Smooth muscle cell (in vitro differentiated cells): Measurements from ENCODE around the gene TREML1. TPM values are rescaled to one million over a fixed set of nuclear protein-coding genes. Genes with fewer than 3 reads are reported as not detected.

Experiments
- DNase-seq: peaks from one replicate; lab custom pipeline; 2025; ENCODE audit not compliant: unreplicated experiment; lab: John Stamatoyannopoulos, UW
- H2AFZ ChIP-seq: fragments of 200-600 bp; sonication (generic); 2 replicates; pipeline ENCODE4 v1.6.0; 2016; ENCODE audit warnings: antibody characterized with exemption, low read depth, mild to moderate bottlenecking
- H3F3A ChIP-seq: fragments of 200-600 bp; sonication (generic); 2 replicates; pipeline ENCODE4 v1.6.0; 2017; ENCODE audit warnings: antibody characterized with exemption, low read depth
- H3K27ac ChIP-seq: fragments of 200-600 bp; sonication (generic); 2 replicates; pipeline ENCODE4 v1.5.1; 2016; ENCODE audit warnings: low read depth, mild to moderate bottlenecking
- H3K27me3 ChIP-seq: fragments of 200-600 bp; sonication (generic); 2 replicates; pipeline ENCODE4 v1.6.1; 2016; ENCODE audit warnings: low read depth, mild to moderate bottlenecking
- H3K36me3 ChIP-seq: fragments of 200-600 bp; sonication (generic); 2 replicates; pipeline ENCODE4 v1.5.1; 2016; ENCODE audit warnings: low read depth
- H3K4me1 ChIP-seq: fragments of 200-600 bp; sonication (generic); 2 replicates; pipeline ENCODE4 v1.5.1; 2016; ENCODE audit warnings: low read depth
- H3K4me2 ChIP-seq: fragments of 200-600 bp; sonication (generic); 2 replicates; pipeline ENCODE4 v1.6.0; 2016; ENCODE audit warnings: mild to moderate bottlenecking
- H3K4me3 ChIP-seq: fragments of 200-600 bp; sonication (generic); 2 replicates; pipeline ENCODE4 v1.5.1; 2016; ENCODE audit warnings: mild to moderate bottlenecking
- H3K79me2 ChIP-seq: fragments of 200-600 bp; sonication (generic); 2 replicates; pipeline ENCODE4 v1.6.0; 2016; ENCODE audit warnings: low read depth, mild to moderate bottlenecking
- H3K9ac ChIP-seq: fragments of 200-600 bp; sonication (generic); 2 replicates; pipeline ENCODE4 v1.6.0; 2016; ENCODE audit warnings: low read depth
- H3K9me3 ChIP-seq: fragments of 200-600 bp; sonication (generic); replicated peaks from 2 replicates; pipeline ENCODE4 v1.5.1; 2016; ENCODE audit warnings: low read depth
- H4K20me1 ChIP-seq: fragments of 200-600 bp; sonication (generic); 2 replicates; pipeline ENCODE4 v1.6.0; 2016; ENCODE audit warnings: low read depth
- WGBS: methylation state at CpG from one replicate; pipeline ENCODE4 v1.1.7; 2016; ENCODE audit warnings: low lambda C conversion rate; 5-methylcytosine and 5-hydroxymethylcytosine counted together
- polyA plus RNA-seq: library from polyadenylated mRNA; unstranded; fragments of >200 nt; fragmentation: Nextera tagmentation; extraction: Ambion mirVana; gene quantifications from 2 replicates; pipeline ENCODE4 v1.2.1, GENCODE V29; 2016
- total RNA-seq: library from RNA; depleted of rRNA; stranded (reverse); fragments of >200 nt; gene quantifications from 2 replicates; pipeline ENCODE4 v1.2.3, GENCODE V29; 2014
- TF ChIP-seq, protein P1 (sequence below): fragments of 200-600 bp; sonication (generic); IDR thresholded peaks from 2 replicates; pipeline ENCODE4 v1.5.1; 2017; ENCODE audit warnings: borderline replicate concordance, mild to moderate bottlenecking, antibody characterized with exemption; ENCODE audit not compliant: insufficient read depth, poor library complexity, severe bottlenecking

Gene TREML1
- total and polyA plus RNA-seq, 2 experiments from 2014 or later: not detected

DNA sequence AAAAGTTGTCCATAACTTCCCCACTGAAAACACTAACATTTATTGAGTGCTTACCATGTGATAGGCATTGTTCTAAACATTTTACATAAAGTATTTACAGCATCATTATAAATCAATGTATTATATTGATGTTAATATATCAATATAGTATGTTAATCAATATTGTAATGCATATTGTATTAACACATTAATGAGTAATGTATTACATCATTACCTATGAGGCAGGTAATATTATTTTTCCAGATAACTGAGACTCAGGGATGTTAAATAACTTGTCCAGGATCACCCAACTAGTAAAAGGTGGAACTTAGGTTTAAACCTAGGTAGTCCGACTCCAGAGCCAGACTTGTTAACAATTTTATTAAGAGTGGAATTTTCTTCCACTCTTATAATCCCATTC, 20.9 kb upstream of the TREML1 start:
- DNase-seq: no peak
- no peaks in the 10 kb centered on the region for H3K79me2 ChIP-seq
- H3K27ac ChIP-seq: no peak overlapping the region
- no peaks in the 10 kb centered on the region for H3K9me3 ChIP-seq
- H3K4me3 ChIP-seq: no peak overlapping the region
- H2AFZ ChIP-seq: no peak overlapping the region
- H3K27me3 ChIP-seq: peaks cover 18% of the 10 kb centered on the region
- H3K4me1 ChIP-seq: no peaks in the 10 kb centered on the region
- TF ChIP-seq, protein P1, sequence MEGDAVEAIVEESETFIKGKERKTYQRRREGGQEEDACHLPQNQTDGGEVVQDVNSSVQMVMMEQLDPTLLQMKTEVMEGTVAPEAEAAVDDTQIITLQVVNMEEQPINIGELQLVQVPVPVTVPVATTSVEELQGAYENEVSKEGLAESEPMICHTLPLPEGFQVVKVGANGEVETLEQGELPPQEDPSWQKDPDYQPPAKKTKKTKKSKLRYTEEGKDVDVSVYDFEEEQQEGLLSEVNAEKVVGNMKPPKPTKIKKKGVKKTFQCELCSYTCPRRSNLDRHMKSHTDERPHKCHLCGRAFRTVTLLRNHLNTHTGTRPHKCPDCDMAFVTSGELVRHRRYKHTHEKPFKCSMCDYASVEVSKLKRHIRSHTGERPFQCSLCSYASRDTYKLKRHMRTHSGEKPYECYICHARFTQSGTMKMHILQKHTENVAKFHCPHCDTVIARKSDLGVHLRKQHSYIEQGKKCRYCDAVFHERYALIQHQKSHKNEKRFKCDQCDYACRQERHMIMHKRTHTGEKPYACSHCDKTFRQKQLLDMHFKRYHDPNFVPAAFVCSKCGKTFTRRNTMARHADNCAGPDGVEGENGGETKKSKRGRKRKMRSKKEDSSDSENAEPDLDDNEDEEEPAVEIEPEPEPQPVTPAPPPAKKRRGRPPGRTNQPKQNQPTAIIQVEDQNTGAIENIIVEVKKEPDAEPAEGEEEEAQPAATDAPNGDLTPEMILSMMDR: no peak
- H3K36me3 ChIP-seq: no peaks in the 10 kb centered on the region
- H3K9ac ChIP-seq: no peak overlapping the region
- WGBS: 100% methylated on average over 1 of the region's 1 CpG
- H4K20me1 ChIP-seq: no peaks in the 10 kb centered on the region
- no peaks in the 10 kb centered on the region for H3F3A ChIP-seq
- no peak overlapping the region for H3K4me2 ChIP-seq

DNA sequence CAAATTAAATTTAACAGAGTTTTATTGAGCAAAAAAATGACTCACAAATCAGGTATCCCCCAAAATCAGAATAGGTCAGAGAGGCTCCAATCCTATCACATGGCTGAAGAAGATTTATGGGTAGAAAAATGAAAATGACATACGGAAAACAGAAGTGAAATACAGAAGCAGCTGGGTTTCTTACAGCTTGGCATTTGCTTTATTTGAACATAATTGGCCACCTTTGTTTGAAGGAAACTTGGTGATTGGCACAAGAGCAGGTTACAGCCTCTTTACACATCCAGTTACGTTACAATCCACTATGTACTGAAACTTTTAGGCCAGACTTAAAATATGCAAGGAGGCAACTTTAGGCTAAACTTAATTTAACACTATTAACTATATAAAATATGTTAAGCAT, 20.5 kb upstream of the TREML1 start:
- H3K4me2 ChIP-seq: no peak overlapping the region
- H3K4me1 ChIP-seq: no peaks in the 10 kb centered on the region
- H2AFZ ChIP-seq: no peak overlapping the region
- H3K4me3 ChIP-seq: no peak overlapping the region
- no peaks in the 10 kb centered on the region for H3K9me3 ChIP-seq
- H3K27ac ChIP-seq: no peak overlapping the region
- no peak overlapping the region for H3K9ac ChIP-seq
- 90% methylated on average over 2 of the region's 2 CpGs for WGBS
- H3K36me3 ChIP-seq: no peaks in the 10 kb centered on the region
- H3K79me2 ChIP-seq: no peaks in the 10 kb centered on the region
- TF ChIP-seq, protein P1: no peak
- no peaks in the 10 kb centered on the region for H4K20me1 ChIP-seq
- H3K27me3 ChIP-seq: peaks cover 18% of the 10 kb centered on the region
- no peaks in the 10 kb centered on the region for H3F3A ChIP-seq
- DNase-seq: no peak

DNA sequence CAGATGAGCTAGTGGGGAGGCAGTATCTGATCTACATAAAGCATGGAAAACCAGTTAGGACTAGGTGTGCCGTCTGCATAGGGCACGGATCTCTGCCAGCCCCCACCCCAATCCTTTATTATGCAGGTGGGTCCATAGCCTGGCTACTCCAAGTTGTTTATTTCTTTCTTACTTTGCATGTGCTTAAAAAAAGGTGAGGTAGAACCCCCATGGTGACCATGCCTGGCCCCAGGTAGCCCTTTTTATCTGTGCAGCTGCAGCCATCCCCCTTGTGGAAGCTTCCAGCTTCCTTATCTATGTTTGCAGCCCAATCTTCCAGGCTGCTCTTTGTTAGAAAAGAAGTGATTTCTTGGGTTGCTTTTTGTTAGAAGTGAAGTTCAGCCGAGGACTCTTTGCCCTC, 17.8 kb upstream of the TREML1 start:
- TF ChIP-seq, protein P1: no peak
- no peaks in the 10 kb centered on the region for H3K4me1 ChIP-seq
- no peaks in the 10 kb centered on the region for H3F3A ChIP-seq
- H3K4me2 ChIP-seq: no peak overlapping the region
- no peaks in the 10 kb centered on the region for H3K9me3 ChIP-seq
- H2AFZ ChIP-seq: no peak overlapping the region
- H3K27ac ChIP-seq: no peak overlapping the region
- no peak overlapping the region for H3K4me3 ChIP-seq
- 44% methylated on average over 3 of the region's 3 CpGs for WGBS
- H3K79me2 ChIP-seq: no peaks in the 10 kb centered on the region
- no peaks in the 10 kb centered on the region for H4K20me1 ChIP-seq
- no peak overlapping the region for H3K9ac ChIP-seq
- no peak for DNase-seq
- H3K36me3 ChIP-seq: no peaks in the 10 kb centered on the region
- H3K27me3 ChIP-seq: peaks cover 12% of the 10 kb centered on the region

DNA sequence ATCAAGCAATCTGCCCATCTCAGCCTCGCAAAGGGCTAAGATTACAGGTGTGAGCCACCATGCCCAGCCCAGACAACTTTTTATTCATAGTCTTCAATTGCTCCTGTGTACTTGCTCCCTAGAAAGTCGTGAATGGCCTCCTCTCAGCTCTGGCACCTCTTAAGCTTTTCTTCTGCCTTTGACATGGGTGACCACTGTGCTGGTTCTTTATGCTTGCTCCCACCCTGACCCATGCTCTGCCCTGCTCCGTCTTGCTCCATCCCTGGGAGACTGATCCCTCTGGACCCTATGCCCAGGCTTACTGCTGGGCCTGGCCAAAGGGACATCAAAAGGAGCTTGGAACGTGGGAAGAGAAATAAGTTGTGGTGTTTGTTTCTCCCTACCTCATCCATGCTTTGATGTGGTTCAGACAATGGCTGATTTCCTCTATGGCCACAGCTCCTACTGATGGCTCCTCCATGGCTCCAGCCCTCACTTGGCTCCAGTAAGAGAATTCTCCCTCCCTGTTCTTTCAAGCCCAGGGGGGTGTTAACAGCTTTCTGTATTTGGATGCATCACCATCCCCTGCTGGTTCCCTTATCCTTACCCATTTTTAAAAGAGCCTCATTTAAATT, 16.5 kb upstream of the TREML1 start:
- no peak for DNase-seq

More for the DNA sequence above, 16.5 kb upstream of the TREML1 start:
- Histone ChIP-seq H3K4me1 (no peaks in the 10 kb centered on the region), H3K4me2 (no peak overlapping the region), H3K9me3 (no peaks in the 10 kb centered on the region), H3K27me3 (no peaks in the 10 kb centered on the region), H4K20me1 (no peaks in the 10 kb centered on the region), H3K4me3 (no peak overlapping the region), H2AFZ (no peak overlapping the region), H3K27ac (no peak overlapping the region), H3F3A (no peaks in the 10 kb centered on the region), H3K79me2 (no peaks in the 10 kb centered on the region), H3K9ac (no peak overlapping the region), H3K36me3 (no peaks in the 10 kb centered on the region)
- WGBS: 69% methylated on average over 4 of the region's 4 CpGs
- TF ChIP-seq, protein P1: no peak
